Inflammatory macrophage treated with lipopolysaccharide for 1 hour (primary cell): Measurements from ENCODE around the gene AR.
A peak's percentile ranks its signal among the peaks of the same experiment; 100 is the strongest.

Experiments
- DNase-seq, 2 donors: peaks; one replicate each; pipeline ENCODE4 v3.0.0-alpha.2; 2020 to 2022

Gene AR, protein sequence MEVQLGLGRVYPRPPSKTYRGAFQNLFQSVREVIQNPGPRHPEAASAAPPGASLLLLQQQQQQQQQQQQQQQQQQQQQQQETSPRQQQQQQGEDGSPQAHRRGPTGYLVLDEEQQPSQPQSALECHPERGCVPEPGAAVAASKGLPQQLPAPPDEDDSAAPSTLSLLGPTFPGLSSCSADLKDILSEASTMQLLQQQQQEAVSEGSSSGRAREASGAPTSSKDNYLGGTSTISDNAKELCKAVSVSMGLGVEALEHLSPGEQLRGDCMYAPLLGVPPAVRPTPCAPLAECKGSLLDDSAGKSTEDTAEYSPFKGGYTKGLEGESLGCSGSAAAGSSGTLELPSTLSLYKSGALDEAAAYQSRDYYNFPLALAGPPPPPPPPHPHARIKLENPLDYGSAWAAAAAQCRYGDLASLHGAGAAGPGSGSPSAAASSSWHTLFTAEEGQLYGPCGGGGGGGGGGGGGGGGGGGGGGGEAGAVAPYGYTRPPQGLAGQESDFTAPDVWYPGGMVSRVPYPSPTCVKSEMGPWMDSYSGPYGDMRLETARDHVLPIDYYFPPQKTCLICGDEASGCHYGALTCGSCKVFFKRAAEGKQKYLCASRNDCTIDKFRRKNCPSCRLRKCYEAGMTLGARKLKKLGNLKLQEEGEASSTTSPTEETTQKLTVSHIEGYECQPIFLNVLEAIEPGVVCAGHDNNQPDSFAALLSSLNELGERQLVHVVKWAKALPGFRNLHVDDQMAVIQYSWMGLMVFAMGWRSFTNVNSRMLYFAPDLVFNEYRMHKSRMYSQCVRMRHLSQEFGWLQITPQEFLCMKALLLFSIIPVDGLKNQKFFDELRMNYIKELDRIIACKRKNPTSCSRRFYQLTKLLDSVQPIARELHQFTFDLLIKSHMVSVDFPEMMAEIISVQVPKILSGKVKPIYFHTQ

DNA sequence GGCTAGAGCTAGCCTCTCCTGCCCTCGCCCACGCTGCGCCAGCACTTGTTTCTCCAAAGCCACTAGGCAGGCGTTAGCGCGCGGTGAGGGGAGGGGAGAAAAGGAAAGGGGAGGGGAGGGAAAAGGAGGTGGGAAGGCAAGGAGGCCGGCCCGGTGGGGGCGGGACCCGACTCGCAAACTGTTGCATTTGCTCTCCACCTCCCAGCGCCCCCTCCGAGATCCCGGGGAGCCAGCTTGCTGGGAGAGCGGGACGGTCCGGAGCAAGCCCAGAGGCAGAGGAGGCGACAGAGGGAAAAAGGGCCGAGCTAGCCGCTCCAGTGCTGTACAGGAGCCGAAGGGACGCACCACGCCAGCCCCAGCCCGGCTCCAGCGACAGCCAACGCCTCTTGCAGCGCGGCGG lies at the start of gene AR:
Gene AR, plus strand, starts transcription at position 204 of the 400 bp plus-strand sequence. CDS start 1,126 bp downstream, outside the sequence.
- peak in 1 of 2 donors; percentile 14 for DNase-seq

DNA sequence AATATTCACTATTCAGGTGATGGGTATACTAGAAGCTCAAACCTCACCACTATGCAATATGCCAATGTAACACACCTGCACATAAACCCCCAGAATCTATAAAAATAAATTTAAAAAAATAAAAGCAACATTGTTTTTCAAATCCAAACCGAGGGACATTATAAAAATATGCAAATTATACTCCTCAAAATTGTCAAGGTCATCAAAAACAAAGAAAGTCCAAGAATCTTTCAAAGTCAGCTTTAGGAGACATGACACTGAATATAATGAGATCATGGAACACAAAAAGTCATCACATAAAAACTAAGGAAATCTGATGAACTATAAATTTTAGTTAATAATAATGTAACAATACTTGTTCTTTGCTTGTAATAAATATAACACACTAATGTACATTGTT lies 43.2 kb upstream of the AR start:
- no peak for DNase-seq

DNA sequence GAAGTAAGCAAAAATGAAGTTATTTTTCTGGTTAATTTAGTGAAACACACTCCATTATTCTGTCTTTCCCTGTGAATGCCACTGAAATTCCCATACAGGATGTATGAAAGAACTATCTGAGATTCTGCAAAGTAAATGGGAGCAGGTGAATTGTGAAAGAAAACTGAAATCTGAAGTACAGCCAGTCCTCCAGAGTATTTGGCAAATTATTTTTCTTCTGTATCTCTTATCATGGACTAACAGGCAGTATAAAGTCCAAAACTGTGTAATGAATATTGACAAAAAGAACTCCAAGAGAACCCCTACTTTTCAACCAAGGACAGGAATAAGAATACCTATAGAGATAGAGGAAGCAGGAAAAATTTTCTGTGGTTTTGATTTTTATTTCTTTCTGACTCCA lies 40.8 kb upstream of the AR start:
- no peak for DNase-seq

DNA sequence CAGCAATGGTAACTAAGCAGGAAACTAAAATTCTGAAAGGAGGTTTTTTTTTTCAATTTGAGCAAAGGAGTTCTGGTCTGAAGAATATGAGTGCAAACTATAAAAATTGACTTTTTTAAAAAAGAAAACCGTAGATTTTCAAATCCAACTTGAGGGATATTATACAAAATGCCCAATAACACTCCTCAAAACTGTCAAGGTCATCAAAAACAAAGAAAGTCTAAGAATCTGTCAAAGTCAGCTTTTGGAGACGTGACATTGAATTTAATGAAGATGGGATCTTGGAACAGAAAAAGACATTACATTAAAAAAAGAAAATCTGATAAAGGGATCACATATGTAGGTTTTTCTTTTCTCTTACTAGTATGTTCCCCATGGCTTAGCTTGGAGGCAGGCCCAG lies 40.4 kb upstream of the AR start:
- no peak for DNase-seq

DNA sequence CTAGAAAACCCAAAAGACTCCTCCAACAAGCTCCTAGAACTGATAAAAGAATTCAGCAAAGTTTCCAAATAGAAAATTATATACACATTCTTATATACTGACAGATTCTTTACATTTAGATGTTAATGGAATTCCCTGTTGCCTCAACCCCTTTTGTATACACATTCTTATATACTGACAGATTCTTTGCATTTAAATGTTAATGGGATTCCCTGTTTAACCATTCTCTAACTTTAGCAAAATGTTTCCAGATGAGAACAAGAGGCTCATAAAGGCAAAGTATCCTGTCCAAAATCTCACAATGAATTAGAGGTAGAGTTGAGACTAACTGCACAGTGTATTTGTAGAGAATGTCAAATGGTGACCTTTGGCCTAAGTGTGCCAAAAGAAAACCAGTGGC lies 23.1 kb upstream of the AR start:
- no peak for DNase-seq

DNA sequence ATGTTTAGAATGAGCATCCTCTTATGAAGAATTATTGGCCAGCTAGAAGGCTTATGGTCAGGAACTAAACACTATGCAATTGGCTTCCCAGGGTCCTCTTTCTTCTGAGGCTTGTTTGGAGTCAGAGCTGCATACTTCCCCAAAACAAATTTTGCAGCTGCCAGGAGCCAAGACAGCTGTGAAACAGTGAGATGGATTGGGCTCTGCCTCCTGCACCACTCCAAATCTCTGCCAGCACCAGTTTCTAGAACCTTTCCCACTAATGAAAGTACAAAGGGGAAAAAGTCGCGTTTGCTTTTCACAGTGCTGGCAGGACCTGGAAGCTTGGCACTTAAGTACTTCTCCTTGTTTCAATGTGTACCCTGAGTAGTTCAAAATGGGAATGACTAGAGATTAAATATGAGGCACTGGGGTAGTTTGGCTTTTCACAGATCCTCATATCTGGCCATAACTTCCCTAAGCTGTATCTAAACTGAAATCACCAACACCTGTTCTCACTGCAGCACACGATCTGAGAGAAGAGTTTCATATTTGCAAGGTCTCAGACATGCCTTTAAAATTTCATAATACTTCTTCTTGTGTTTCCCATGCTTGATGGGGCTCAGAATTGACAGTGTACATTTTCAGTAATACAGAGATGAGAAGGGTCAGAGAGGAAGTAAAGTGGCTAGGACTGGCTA lies 20.7 kb upstream of the AR start:
- DNase-seq = no peak

DNA sequence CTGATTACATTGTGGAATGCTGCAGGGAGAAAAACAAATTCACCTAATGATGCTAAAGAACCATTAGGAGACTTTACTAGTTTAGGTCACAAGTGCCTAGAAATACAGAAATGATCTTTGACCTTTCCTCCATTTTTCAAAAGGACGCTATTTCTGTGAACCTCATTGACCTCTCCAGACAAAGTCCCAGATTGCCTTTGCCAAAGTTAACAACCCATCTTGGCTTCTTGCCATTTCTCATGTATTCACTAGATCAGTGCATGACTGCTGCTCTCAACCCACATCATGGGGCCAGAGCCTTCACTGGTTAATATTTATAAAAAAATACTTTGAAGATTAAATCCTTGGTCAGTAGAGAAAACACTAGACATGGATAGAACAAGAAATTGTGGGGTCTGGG lies 19.9 kb upstream of the AR start:
- DNase-seq = no peak

DNA sequence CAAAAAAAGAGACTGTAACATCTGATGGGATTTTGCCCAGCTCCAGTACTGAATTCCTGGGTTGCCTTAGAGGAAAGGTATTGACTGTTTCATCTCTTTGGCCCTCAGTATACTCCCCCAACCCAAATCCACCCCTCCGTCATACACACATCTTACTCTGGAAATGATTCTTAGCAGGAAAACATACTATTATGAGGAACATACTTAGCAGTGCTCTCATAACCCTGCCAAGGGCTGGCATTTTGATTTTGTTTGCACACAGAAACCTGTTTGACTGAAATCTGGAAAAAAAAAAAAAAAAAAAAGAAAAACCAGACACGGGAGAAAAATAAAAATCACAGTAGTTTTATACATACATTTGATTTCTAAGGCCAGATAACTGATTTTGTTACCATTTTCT lies 19.4 kb upstream of the AR start:
- no peak for DNase-seq

DNA sequence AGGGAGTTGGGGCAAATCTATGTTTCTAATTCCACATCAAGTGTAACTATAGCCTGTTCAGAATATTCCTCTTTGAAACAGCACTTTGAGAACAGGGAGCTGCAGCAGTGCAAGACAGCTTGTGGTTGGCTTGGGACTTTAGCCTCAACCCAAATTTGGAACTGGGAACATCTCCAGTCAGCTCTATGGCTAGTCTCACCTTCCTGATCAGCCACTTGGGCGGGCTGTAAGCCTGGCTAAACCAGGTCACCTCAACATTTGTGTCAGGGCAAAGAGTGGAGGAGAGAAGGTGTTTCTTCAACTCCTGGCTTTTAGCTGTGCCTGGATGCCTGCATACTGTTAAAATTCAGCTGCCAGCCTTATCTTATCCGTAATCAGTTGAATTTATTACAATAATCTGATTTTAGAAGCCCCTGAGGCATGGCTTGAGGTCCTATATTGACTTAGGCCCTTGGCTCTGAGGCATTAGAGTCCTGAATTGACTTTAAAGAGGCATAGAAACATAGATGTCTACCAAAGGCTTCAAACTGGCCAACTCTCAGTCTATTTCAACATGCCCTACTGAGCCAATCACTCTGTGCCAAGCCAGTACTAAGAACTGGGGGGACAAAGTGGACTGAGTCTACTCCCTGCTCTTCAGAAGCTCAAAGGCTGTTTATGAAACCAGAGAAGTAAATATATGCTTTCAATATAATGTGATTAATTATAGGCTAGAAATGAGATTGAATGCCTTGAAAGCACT lies 18.7 kb upstream of the AR start:
- DNase-seq = no peak

DNA sequence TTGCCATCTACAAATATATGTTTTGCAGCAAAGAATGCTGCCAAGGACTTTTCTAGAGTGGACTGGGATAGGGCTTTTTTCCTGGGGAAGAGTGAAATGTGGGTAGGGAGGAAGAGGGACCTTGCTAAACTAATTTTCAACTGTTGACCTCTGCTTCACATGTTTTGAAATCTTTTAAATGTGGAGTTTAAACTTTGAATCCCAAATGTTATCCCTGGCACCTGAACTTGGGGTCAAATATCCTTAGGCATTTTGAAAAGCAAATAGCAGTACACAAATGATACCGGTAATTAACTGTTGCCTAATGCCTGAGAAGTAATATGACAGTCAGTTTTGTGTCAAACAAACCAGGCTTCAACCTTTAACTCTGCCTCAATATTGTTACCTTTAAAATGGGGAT lies 7.3 kb upstream of the AR start:
- no peak for DNase-seq

DNA sequence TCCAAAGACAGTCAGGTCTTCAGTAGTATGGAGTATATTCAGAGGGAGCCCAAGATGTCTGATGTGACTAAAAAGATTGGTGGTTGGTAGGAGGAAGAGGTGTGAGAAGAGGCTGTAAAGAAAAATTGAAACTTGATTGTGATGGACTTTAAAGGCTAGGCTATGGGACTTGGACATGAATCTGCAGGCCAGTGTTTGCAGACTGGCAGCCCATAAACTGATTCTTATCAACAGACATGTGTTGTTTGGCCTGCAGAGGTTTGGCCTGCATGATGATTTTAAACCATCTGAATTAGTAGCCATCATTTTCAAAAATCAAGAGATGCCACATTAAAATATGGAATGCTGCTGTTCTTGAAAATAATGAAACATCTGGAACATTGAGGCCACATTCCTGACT lies 5.4 kb upstream of the AR start:
- no peak for DNase-seq

DNA sequence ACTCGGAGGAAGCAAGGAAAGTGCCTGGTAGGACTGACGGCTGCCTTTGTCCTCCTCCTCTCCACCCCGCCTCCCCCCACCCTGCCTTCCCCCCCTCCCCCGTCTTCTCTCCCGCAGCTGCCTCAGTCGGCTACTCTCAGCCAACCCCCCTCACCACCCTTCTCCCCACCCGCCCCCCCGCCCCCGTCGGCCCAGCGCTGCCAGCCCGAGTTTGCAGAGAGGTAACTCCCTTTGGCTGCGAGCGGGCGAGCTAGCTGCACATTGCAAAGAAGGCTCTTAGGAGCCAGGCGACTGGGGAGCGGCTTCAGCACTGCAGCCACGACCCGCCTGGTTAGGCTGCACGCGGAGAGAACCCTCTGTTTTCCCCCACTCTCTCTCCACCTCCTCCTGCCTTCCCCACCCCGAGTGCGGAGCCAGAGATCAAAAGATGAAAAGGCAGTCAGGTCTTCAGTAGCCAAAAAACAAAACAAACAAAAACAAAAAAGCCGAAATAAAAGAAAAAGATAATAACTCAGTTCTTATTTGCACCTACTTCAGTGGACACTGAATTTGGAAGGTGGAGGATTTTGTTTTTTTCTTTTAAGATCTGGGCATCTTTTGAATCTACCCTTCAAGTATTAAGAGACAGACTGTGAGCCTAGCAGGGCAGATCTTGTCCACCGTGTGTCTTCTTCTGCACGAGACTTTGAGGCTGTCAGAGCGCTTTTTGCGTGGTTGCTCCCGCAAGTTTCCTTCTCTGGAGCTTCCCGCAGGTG lies 637 bp downstream of the AR start:
- no peak for DNase-seq

DNA sequence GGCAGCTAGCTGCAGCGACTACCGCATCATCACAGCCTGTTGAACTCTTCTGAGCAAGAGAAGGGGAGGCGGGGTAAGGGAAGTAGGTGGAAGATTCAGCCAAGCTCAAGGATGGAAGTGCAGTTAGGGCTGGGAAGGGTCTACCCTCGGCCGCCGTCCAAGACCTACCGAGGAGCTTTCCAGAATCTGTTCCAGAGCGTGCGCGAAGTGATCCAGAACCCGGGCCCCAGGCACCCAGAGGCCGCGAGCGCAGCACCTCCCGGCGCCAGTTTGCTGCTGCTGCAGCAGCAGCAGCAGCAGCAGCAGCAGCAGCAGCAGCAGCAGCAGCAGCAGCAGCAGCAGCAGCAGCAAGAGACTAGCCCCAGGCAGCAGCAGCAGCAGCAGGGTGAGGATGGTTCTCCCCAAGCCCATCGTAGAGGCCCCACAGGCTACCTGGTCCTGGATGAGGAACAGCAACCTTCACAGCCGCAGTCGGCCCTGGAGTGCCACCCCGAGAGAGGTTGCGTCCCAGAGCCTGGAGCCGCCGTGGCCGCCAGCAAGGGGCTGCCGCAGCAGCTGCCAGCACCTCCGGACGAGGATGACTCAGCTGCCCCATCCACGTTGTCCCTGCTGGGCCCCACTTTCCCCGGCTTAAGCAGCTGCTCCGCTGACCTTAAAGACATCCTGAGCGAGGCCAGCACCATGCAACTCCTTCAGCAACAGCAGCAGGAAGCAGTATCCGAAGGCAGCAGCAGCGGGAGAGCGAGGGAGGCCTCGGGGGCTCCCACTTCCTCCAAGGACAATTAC lies 1.4 kb downstream of the AR start:
- DNase-seq = no peak

DNA sequence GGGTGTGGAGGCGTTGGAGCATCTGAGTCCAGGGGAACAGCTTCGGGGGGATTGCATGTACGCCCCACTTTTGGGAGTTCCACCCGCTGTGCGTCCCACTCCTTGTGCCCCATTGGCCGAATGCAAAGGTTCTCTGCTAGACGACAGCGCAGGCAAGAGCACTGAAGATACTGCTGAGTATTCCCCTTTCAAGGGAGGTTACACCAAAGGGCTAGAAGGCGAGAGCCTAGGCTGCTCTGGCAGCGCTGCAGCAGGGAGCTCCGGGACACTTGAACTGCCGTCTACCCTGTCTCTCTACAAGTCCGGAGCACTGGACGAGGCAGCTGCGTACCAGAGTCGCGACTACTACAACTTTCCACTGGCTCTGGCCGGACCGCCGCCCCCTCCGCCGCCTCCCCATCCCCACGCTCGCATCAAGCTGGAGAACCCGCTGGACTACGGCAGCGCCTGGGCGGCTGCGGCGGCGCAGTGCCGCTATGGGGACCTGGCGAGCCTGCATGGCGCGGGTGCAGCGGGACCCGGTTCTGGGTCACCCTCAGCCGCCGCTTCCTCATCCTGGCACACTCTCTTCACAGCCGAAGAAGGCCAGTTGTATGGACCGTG lies 2.2 kb downstream of the AR start:
- peak; percentile 9 to 19 for DNase-seq

DNA sequence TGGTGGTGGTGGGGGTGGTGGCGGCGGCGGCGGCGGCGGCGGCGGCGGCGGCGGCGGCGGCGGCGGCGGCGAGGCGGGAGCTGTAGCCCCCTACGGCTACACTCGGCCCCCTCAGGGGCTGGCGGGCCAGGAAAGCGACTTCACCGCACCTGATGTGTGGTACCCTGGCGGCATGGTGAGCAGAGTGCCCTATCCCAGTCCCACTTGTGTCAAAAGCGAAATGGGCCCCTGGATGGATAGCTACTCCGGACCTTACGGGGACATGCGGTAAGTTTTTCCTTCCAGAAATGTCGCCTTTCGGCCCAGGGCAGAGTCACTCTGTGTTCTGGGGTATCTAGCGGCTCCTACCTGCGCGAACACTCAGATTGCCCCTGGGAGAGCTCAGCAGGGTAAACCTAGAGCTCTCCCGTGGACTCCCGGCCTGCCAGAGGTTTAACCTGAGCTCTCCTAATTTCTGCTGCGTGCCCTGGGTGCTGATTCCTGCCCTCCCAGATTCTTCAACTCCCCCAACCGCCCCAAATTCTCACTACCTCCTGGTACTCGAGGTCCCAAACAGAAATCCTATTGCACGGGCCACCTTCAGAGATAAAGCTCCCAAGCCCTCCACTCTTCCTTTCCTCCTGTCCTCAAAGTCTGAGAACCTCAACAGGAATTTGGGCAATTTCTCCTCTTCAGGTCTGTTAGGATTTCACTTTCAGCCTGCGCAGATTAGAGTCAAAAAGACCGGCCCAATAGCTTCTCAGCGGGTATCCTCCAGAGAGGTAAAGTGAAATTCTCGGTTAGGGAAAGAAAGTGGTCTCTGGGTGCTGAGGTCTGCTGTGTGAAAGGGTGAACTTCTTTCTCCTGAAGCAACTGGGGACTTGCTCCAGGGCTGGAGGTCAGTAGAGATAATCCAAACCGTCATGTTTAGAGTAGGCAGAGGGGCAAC lies 2.9 kb downstream of the AR start:
- no peak for DNase-seq

DNA sequence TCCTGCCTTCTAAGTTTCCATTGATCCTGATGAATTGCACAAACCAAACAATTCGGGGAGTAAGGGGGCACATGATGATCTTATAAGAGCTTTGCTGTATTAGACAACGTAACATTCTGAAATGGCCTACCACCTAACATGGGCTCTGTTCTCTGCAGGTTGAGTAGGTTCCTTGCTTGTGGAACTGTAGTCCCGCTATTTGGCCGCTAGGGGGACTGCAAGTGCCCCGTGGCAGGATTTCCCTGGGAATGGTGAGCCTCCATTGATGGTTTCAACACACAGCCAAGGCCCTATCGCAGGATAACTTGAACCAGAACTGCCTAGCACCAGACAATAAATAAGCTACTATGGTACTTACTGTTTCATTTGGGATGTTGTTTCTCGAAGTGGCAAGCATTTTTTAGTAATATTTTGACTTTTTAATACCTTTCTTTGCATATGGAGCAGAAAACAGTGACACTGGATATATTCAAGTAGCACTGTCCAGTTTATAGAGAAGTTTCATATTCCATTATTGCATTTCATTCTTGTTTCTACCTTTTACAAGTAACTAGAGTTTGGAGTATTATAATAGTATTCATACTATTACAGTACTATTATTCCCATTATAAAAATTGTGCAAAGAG lies 11.9 kb downstream of the AR start:
- DNase-seq = peak; percentile 20 to 53

DNA sequence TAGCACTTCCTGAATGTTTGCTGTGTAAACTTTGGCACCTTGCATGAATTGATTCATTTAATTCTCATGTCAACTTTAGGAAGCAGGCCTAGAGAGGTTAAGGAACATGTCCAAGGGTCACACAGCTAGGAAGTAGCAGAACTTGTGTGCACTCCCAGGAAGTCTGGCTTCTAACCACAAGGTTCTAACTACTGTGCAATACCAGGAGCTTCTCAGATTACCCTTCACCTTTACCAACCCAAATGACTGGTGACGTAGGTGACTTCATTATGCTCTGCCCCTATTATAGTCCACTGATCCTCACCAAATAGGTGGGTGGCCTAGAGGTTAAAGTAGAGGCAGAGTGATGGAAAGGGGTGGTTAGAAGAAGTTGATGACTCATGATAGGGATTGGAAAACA lies 14.4 kb downstream of the AR start:
- no peak for DNase-seq

DNA sequence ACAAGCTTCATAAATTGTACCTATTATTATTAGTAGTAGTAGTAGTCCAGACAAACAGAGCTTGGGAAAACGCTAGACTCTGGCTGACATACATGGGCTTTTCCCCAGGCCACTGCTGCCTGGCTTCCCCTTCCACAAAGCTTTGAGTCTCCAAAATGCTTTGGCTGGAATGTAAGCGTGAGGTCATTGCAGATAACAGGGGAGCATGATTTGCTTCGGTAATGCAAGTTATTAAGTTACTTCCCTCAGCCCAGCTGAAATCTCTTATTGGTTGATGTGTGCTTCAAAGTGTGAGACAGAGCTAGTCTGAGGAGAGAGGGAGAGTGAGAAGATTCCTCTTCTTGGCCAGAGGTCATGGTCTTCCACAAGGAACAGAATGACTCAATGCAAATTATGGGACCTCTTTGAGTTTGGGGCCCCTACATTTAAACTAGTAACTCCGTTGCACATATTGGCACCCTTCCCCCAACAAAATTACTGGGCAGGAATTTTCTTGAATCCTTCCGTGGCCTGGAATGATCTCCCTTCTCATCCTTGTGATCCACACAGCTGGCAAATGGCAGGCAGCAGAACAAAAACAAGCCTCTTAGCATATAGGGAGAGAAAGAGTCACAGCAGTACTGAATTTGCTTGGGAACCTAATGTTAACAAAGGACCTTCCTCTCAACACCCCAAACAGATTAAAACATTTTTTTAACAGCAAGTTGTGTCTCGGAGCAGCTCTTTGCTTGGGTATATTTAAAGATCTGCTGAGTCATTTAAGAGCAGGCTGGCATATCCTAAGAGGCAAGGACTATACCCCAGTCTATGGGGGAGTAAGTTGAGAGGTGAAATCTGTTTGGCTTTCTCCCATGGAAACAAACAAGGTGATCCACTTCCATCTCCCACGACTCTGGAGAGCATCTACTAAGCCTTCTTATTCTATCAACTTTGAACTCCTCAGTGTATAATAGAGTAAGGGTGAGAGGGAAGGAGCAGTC lies 19.9 kb downstream of the AR start:
- no peak for DNase-seq
